ENCODE results near the gene UPK3BL1. TPM values are rescaled to one million over a fixed set of nuclear protein-coding genes. Genes with fewer than 3 reads are reported as not detected.

The UPK3BL1 gene
- total RNA-seq: 1.9 and 3.0 TPM in 2 replicates

GRCh38 chr7:102642691-102643090, at the start of gene UPK3BL1:
Gene UPK3BL1, minus strand, starts transcription at chr7:102642791. Its CDS starts 50 bp downstream, at chr7:102642741.

GRCh38 chr7:102671166-102671955, 28.8 kb upstream of the UPK3BL1 start, which contains the start of gene POLR2J2:
Gene POLR2J2, minus strand, starts transcription at chr7:102671663. Its CDS starts 62 bp downstream, at chr7:102671601.

GRCh38 chr7:102649924-102650323, 7.3 kb upstream of the UPK3BL1 start, which contains the start of gene SPDYE2B:
Gene SPDYE2B, plus strand, starts transcription at chr7:102650319. Its CDS starts 2,030 bp downstream, at chr7:102652349.

GRCh38 chr7:102616507-102617125, 26.0 kb downstream of the UPK3BL1 start, which contains the start of gene RASA4:
Gene RASA4, minus strand, starts transcription at chr7:102616756. Its CDS starts 67 bp downstream, at chr7:102616689.

Other genes with a start within 250 kb of the UPK3BL1 start
- gene PRKRIP1, start 246.4 kb downstream of the UPK3BL1 start, total RNA-seq: 10.4 and 18.5 TPM in 2 replicates
- gene ORAI2, start 209.2 kb downstream of the UPK3BL1 start, total RNA-seq: 63.3 and 125 TPM in 2 replicates
- 12.0 and 13.0 TPM in 2 replicates for gene ALKBH4, start 177.9 kb downstream of the UPK3BL1 start, total RNA-seq
- 31.3 and 33.8 TPM in 2 replicates for gene LRWD1, start 177.8 kb downstream of the UPK3BL1 start, total RNA-seq
- 21.9 and 41.9 TPM in 2 replicates for gene POLR2J, start 163.9 kb downstream of the UPK3BL1 start, total RNA-seq
- gene RASA4B, start 125.0 kb downstream of the UPK3BL1 start, total RNA-seq: 0.65 and 3.2 TPM in 2 replicates
- 0.65 and 1.1 TPM in 2 replicates for gene UPK3BL2, start 99.1 kb downstream of the UPK3BL1 start, total RNA-seq
- gene SPDYE2, start 91.6 kb downstream of the UPK3BL1 start, total RNA-seq: not detected in 2 replicates
- 16.6 and 19.3 TPM in 2 replicates for gene POLR2J3, start 70.2 kb downstream of the UPK3BL1 start, total RNA-seq
- 4.9 and 9.9 TPM in 2 replicates for gene RASA4, start 26.0 kb downstream of the UPK3BL1 start, total RNA-seq
- gene SPDYE2B, start 7.5 kb upstream of the UPK3BL1 start, total RNA-seq: not detected in 2 replicates
- gene POLR2J2, start 28.9 kb upstream of the UPK3BL1 start, total RNA-seq: 1.9 and 2.9 TPM in 2 replicates
- gene FAM185A, start 106.2 kb upstream of the UPK3BL1 start, total RNA-seq: 6.5 and 12.5 TPM in 2 replicates